ENCODE data around the gene ARHGEF10L. TPM values are rescaled to one million over a fixed set of nuclear protein-coding genes. Genes with fewer than 3 reads are reported as not detected.

ARHGEF10L gene
- polyA plus RNA-seq, 1 donor (not counting 4 experiments of a cell fraction or from before 2014, with no cell fraction given): 2.4 TPM

DNA sequence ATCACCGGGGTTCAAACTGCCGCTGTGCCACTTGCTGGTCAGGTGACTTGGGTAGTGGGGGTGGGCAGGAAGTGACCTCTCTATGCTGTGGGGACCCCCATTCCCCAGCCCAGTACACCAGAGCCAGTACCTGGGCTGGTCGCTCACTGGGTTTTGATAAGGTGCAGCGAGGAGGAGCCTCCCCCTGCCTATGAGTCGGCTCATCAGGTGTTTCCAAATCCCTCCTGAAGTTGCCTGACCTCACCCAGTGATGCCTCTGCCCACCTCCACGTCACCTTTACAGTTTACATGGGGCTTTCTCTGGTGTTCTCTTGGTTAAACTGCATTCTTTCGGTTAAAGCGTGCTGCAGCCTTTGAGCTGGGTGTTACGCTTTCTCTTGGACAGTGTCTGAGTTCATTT, 58.2 kb downstream of the ARHGEF10L start:
- DNase-seq (ENCODE audit: low read depth, low spot score): no peak

DNA sequence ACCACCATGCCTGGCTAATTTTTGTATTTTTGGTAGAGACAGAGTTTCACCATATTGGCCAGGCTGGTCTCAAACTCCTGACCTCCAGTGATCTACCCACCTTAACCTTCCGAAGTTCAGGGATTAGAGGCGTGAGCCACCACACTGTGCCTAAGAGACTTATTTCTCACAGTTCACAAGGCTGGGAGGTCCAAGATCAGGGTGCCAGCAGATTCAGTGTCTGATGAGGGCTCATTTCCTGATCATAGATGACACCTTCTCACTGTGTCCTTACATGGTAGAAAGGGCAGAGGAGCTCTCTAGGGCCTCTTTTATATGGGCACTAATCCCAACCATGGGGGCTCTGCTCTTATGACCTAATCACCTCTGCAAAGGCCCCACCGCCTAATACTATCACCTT, 58.8 kb downstream of the ARHGEF10L start:
- DNase-seq (ENCODE audit: low read depth, low spot score) (no peak), FAIRE-seq (no peak)
- Histone ChIP-seq H3K27ac (ENCODE audit: control insufficient read depth, insufficient read depth, low read length) (no peak overlapping the region), H4K20me1 (ENCODE audit: control insufficient read depth, extremely low read depth, insufficient read depth, low read length) (no peaks in the 10 kb centered on the region), H3K27me3 (ENCODE audit: control insufficient read depth, extremely low read depth, insufficient read depth, low read length) (no peaks in the 10 kb centered on the region), H3K9ac (ENCODE audit: control insufficient read depth, extremely low read depth, insufficient read depth, low read length) (no peak overlapping the region), H3K4me1 (ENCODE audit: control insufficient read depth, extremely low read depth, insufficient read depth, low read length) (no peaks in the 10 kb centered on the region), H3K4me3 (ENCODE audit: control insufficient read depth in 2 of 3, extremely low read depth in 1 of 3, insufficient read depth in 2 of 3, low read depth in 1 of 3, low read length in 3 of 3) (no peak overlapping the region), H3K36me3 (ENCODE audit: control insufficient read depth in 2 of 2, extremely low read depth in 1 of 2, insufficient read depth in 2 of 2, low read length in 2 of 2) (peaks cover 0 to 2% of the 10 kb centered on the region in 2 experiments), H3K9me3 (ENCODE audit: control insufficient read depth, low read depth, low read length) (no peaks in the 10 kb centered on the region), H3K4me2 (ENCODE audit: control insufficient read depth, extremely low read depth, insufficient read depth, low read depth, low read length) (no peak overlapping the region), H2AFZ (ENCODE audit: control insufficient read depth, low read length) (no peak overlapping the region), H3K9me1 (ENCODE audit: control insufficient read depth, extremely low read depth, insufficient read depth, low read length) (no peaks in the 10 kb centered on the region), H3K79me2 (ENCODE audit: control insufficient read depth, insufficient read depth, low read length) (no peaks in the 10 kb centered on the region)
- dilution Hi-C loops (cut with MboI; ENCODE audit: extremely low pct_ligation_motif_present, low sequenced_read_pairs): no loop called here
- no peak for TF ChIP-seq EZH2 (IDR thresholded peaks at IDR 0.05; ENCODE audit: low read length)
- TF ChIP-seq, protein P1, sequence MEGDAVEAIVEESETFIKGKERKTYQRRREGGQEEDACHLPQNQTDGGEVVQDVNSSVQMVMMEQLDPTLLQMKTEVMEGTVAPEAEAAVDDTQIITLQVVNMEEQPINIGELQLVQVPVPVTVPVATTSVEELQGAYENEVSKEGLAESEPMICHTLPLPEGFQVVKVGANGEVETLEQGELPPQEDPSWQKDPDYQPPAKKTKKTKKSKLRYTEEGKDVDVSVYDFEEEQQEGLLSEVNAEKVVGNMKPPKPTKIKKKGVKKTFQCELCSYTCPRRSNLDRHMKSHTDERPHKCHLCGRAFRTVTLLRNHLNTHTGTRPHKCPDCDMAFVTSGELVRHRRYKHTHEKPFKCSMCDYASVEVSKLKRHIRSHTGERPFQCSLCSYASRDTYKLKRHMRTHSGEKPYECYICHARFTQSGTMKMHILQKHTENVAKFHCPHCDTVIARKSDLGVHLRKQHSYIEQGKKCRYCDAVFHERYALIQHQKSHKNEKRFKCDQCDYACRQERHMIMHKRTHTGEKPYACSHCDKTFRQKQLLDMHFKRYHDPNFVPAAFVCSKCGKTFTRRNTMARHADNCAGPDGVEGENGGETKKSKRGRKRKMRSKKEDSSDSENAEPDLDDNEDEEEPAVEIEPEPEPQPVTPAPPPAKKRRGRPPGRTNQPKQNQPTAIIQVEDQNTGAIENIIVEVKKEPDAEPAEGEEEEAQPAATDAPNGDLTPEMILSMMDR (optimal IDR thresholded peaks at IDR 0.05 in 1 of 3, IDR thresholded peaks at IDR 0.05 in 1 of 3, conservative IDR thresholded peaks at IDR 0.05 in 1 of 3; ENCODE audit: extremely low read depth in 1 of 3, insufficient read depth in 2 of 3, low read length in 3 of 3): no peak

More for the DNA sequence above, 58.2 kb downstream of the ARHGEF10L start:
- Histone ChIP-seq H3K27me3 (ENCODE audit: control insufficient read depth, extremely low read depth, insufficient read depth, low read length) (no peaks in the 10 kb centered on the region), H3K27ac (ENCODE audit: control insufficient read depth, insufficient read depth, low read length) (no peak overlapping the region), H3K9me1 (ENCODE audit: control insufficient read depth, extremely low read depth, insufficient read depth, low read length) (no peaks in the 10 kb centered on the region), H3K9me3 (ENCODE audit: control insufficient read depth, low read depth, low read length) (no peaks in the 10 kb centered on the region), H2AFZ (ENCODE audit: control insufficient read depth, low read length) (no peak overlapping the region), H3K4me3 (ENCODE audit: control insufficient read depth in 2 of 3, extremely low read depth in 1 of 3, insufficient read depth in 2 of 3, low read depth in 1 of 3, low read length in 3 of 3) (no peak overlapping the region), H3K79me2 (ENCODE audit: control insufficient read depth, insufficient read depth, low read length) (no peaks in the 10 kb centered on the region), H3K36me3 (ENCODE audit: control insufficient read depth in 2 of 2, extremely low read depth in 1 of 2, insufficient read depth in 2 of 2, low read length in 2 of 2) (peaks cover 0 to 2% of the 10 kb centered on the region in 2 experiments), H3K4me2 (ENCODE audit: control insufficient read depth, extremely low read depth, insufficient read depth, low read depth, low read length) (no peak overlapping the region), H3K4me1 (ENCODE audit: control insufficient read depth, extremely low read depth, insufficient read depth, low read length) (no peaks in the 10 kb centered on the region), H3K9ac (ENCODE audit: control insufficient read depth, extremely low read depth, insufficient read depth, low read length) (no peak overlapping the region), H4K20me1 (ENCODE audit: control insufficient read depth, extremely low read depth, insufficient read depth, low read length) (no peaks in the 10 kb centered on the region)
- TF ChIP-seq EZH2 (IDR thresholded peaks at IDR 0.05; ENCODE audit: low read length): no peak
- TF ChIP-seq, protein P1 (optimal IDR thresholded peaks at IDR 0.05 in 1 of 3, IDR thresholded peaks at IDR 0.05 in 1 of 3, conservative IDR thresholded peaks at IDR 0.05 in 1 of 3; ENCODE audit: extremely low read depth in 1 of 3, insufficient read depth in 2 of 3, low read length in 3 of 3): no peak
- dilution Hi-C loops (cut with MboI; ENCODE audit: extremely low pct_ligation_motif_present, low sequenced_read_pairs): no loop called here
- no peak for FAIRE-seq

Data from keratinocyte (primary cell).